Gastrocnemius medialis (tissue), 4 donors: Measurements from ENCODE around the gene PARN.

Experiments used
- CTCF ChIP-seq, 5 experiments: fragments of 450-650 bp in 3 of 5; fragments of 200-600 bp in 2 of 5; sonication (generic) in 2 of 5; IDR thresholded peaks in 4 of 5; conservative IDR thresholded peaks in 1 of 5; 1 replicate in 4 of 5; 2 replicates in 1 of 5; pipeline ENCODE4 v1.5.1; 2016 to 2019; ENCODE audit warnings: antibody characterized with exemption in 5 of 5, mild to moderate bottlenecking in 3 of 5, moderate library complexity in 3 of 5
- POLR2A ChIP-seq, 2 donors: fragments of 450-650 bp; IDR thresholded peaks; one replicate each; pipeline ENCODE4 v1.6.1; 2017; ENCODE audit warnings: antibody characterized with exemption in 2 of 2, mild to moderate bottlenecking in 2 of 2, moderate library complexity in 2 of 2

DNA sequence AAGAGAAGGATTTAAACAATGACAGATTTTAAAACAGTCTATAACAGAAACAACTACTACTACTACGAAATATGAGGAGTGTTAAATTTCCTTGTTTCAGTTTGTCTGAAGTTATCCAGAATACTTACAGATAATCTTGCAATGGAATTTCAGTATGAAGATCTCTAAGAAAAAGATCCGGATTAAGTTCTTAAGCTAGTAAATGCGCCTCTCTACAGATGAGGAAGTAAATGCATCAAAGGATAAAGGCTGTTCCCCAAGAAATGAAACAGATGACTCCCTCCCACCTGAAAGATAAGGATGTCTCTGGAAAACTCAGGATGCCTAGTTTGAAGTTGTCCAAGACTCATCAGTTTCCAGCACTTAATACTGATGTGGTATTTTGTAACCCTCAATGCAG lies 105.1 kb downstream of the PARN start:
- no peak for TF ChIP-seq CTCF (IDR thresholded peaks at IDR 0.05 in 4 of 5, conservative IDR thresholded peaks at IDR 0.05 in 1 of 5)
- TF ChIP-seq POLR2A (IDR thresholded peaks at IDR 0.05) = no peak
